H1 (cell line): Measurements from ENCODE around the gene ZXDB. TPM values are rescaled to one million over a fixed set of nuclear protein-coding genes. Genes with fewer than 3 reads are reported as not detected.

Source experiments
- CTCF ChIA-PET: fragments of 300-600 bp; sonication (Branson Sonifier 250); formaldehyde crosslinking; loops from one replicate; lab custom pipeline; 2021; ENCODE audit not compliant: partially characterized antibody; lab: Charles Lee
- POLR2A ChIA-PET: fragments of 300-600 bp; sonication (Branson Sonifier 250); formaldehyde crosslinking; loops from one replicate; lab custom pipeline; 2021; ENCODE audit warnings: inconsistent platforms; ENCODE audit not compliant: partially characterized antibody; lab: Charles Lee
- DNase-seq, 2 experiments: peaks; one replicate each; pipeline versions ENCODE4 v3.0.0 to v3.0.0-alpha.2; 2010 to 2022; ENCODE audit warnings: low spot score in 2 of 2, low read depth in 1 of 2, mixed read lengths in 1 of 2
- FAIRE-seq: peaks from 2 replicates; lab custom pipeline; 2011; peaks lifted over from hg19 to GRCh38; lab: Jason Lieb, UNC
- H2AFZ ChIP-seq: 2 replicates; pipeline ENCODE4 v1.8.1; 2012; ENCODE audit warnings: low read length, inconsistent platforms
- H2AK5ac ChIP-seq: 2 replicates; pipeline ENCODE4 v1.6.1; 2013; ENCODE audit warnings: low read depth, low read length
- H2BK120ac ChIP-seq: replicated peaks from 2 replicates; pipeline ENCODE3; 2013; ENCODE audit warnings: low read depth, low read length, inconsistent platforms
- H2BK12ac ChIP-seq: 2 replicates; pipeline ENCODE4 v1.6.1; 2013; ENCODE audit warnings: low read depth, low read length
- H2BK15ac ChIP-seq: 2 replicates; pipeline ENCODE4 v1.6.1; 2013; ENCODE audit warnings: low read length
- H2BK20ac ChIP-seq: 2 replicates; pipeline ENCODE4 v1.6.1; 2013; ENCODE audit warnings: low read length
- H2BK5ac ChIP-seq: 2 replicates; pipeline ENCODE4 v1.6.1; 2013; ENCODE audit warnings: low read depth, low read length
- H3K14ac ChIP-seq: 2 replicates; pipeline ENCODE4 v1.6.1; 2013; ENCODE audit warnings: inconsistent platforms; ENCODE audit not compliant: insufficient read length
- H3K18ac ChIP-seq: 2 replicates; pipeline ENCODE4 v1.6.1; 2013; ENCODE audit warnings: low read length; ENCODE audit errors: extremely low read depth
- H3K23ac ChIP-seq: 2 replicates; pipeline ENCODE4 v1.6.1; 2013; ENCODE audit warnings: inconsistent platforms; ENCODE audit not compliant: insufficient read length
- H3K23me2 ChIP-seq: 2 replicates; pipeline ENCODE4 v1.6.1; 2013; ENCODE audit warnings: low read depth, low read length
- H3K27ac ChIP-seq: 2 replicates; pipeline ENCODE4 v1.6.1; 2011; ENCODE audit warnings: low read depth, low read length, inconsistent platforms
- H3K27me3 ChIP-seq, 4 experiments: replicated peaks in 1 of 4; 1 replicate in 1 of 4; 2 replicates in 3 of 4; pipeline versions ENCODE4 v1.6.1 to v1.8.1; 2011 to 2013; ENCODE audit warnings: low read length in 3 of 4, mild to moderate bottlenecking in 3 of 4, inconsistent platforms in 2 of 4, mixed read lengths in 2 of 4, moderate library complexity in 1 of 4; ENCODE audit not compliant: control insufficient read depth in 3 of 4, insufficient read depth in 3 of 4; ENCODE audit errors: extremely low read depth in 1 of 4
- H3K36me3 ChIP-seq, 4 experiments: 2 replicates each; pipeline versions ENCODE4 v1.6.1 to v1.8.1; 2011 to 2013; ENCODE audit warnings: mild to moderate bottlenecking in 4 of 4, low read length in 3 of 4, moderate library complexity in 2 of 4, control low read depth in 1 of 4, inconsistent platforms in 1 of 4; ENCODE audit not compliant: insufficient read depth in 4 of 4, control insufficient read depth in 2 of 4
- H3K4ac ChIP-seq: replicated peaks from 2 replicates; pipeline ENCODE3; 2013; ENCODE audit warnings: low read length, low read depth, mixed read lengths, inconsistent platforms; ENCODE audit not compliant: insufficient read length
- H3K4me1 ChIP-seq, 4 experiments: replicated peaks in 1 of 4; 1 replicate in 1 of 4; 2 replicates in 3 of 4; pipeline versions ENCODE4 v1.6.1 to v1.8.1; 2011 to 2013; ENCODE audit warnings: low read length in 3 of 4, inconsistent platforms in 2 of 4, mixed read lengths in 1 of 4; ENCODE audit not compliant: insufficient read depth in 4 of 4, control insufficient read depth in 3 of 4
- H3K4me2 ChIP-seq, 2 experiments: 2 replicates each; pipeline versions ENCODE4 v1.6.1 to v1.8.1; 2011 to 2013; ENCODE audit warnings: low read depth in 2 of 2, low read length in 2 of 2, control low read depth in 1 of 2, inconsistent platforms in 1 of 2, mild to moderate bottlenecking in 1 of 2; ENCODE audit not compliant: insufficient read depth in 1 of 2
- H3K4me3 ChIP-seq, 4 experiments: fragments of 200-600, 300-600 bp in 1 of 4; sonication (generic), shearing (Covaris generic), sonication (Bioruptor Twin) in 1 of 4; 2 replicates each; pipeline versions ENCODE4 v1.5.1 to v1.8.1; 2011 to 2016; ENCODE audit warnings: low read length in 4 of 4, low read depth in 3 of 4, control low read depth in 2 of 4, inconsistent platforms in 2 of 4, mild to moderate bottlenecking in 2 of 4, mixed read lengths in 1 of 4, moderate library complexity in 1 of 4; ENCODE audit not compliant: insufficient read depth in 2 of 4; ENCODE audit errors: extremely low read depth in 1 of 4
- H3K56ac ChIP-seq: replicated peaks from 2 replicates; pipeline ENCODE3; 2013; ENCODE audit warnings: low read depth, mild to moderate bottlenecking, mixed read lengths, low read length, inconsistent platforms; ENCODE audit not compliant: insufficient read length
- H3K79me1 ChIP-seq: 2 replicates; pipeline ENCODE4 v1.6.1; 2013; ENCODE audit warnings: low read depth, low read length, control low read depth
- H3K79me2 ChIP-seq, 2 experiments: 2 replicates each; pipeline versions ENCODE4 v1.6.1 to v1.8.1; 2012 to 2013; ENCODE audit warnings: low read length in 2 of 2, mild to moderate bottlenecking in 2 of 2, inconsistent platforms in 1 of 2; ENCODE audit not compliant: insufficient read depth in 2 of 2, control insufficient read depth in 1 of 2
- H3K9ac ChIP-seq, 4 experiments: replicated peaks in 1 of 4; 1 replicate in 1 of 4; 2 replicates in 3 of 4; pipeline versions ENCODE4 v1.6.1 to v1.8.1; 2011 to 2013; ENCODE audit warnings: low read depth in 3 of 4, low read length in 3 of 4, control low read depth in 2 of 4, mild to moderate bottlenecking in 2 of 4, moderate library complexity in 2 of 4, inconsistent platforms in 1 of 4; ENCODE audit errors: extremely low read depth in 1 of 4
- H3K9me3 ChIP-seq, 2 experiments: 2 replicates each; pipeline versions ENCODE4 v1.6.1 to v1.8.1; 2012 to 2013; ENCODE audit warnings: mild to moderate bottlenecking in 2 of 2, moderate library complexity in 2 of 2, control low read depth in 1 of 2, inconsistent platforms in 1 of 2, low read depth in 1 of 2, low read length in 1 of 2, mixed read lengths in 1 of 2; ENCODE audit not compliant: insufficient read depth in 2 of 2
- H4K20me1 ChIP-seq, 2 experiments: replicated peaks in 1 of 2; 2 replicates each; pipeline versions ENCODE3 to v1.8.1; 2011 to 2013; ENCODE audit warnings: inconsistent platforms in 2 of 2, low read length in 2 of 2, mild to moderate bottlenecking in 1 of 2; ENCODE audit not compliant: insufficient read depth in 2 of 2, control insufficient read depth in 1 of 2
- H4K5ac ChIP-seq: 2 replicates; pipeline ENCODE4 v1.6.1; 2013; ENCODE audit warnings: low read length, low read depth, mixed read lengths, inconsistent platforms; ENCODE audit not compliant: insufficient read length
- H4K8ac ChIP-seq: 2 replicates; pipeline ENCODE4 v1.8.0; 2013; ENCODE audit warnings: mild to moderate bottlenecking, moderate library complexity, low read length, inconsistent platforms; ENCODE audit not compliant: insufficient read depth; ENCODE audit errors: extremely low read depth
- H4K91ac ChIP-seq: replicated peaks from 2 replicates; pipeline ENCODE3; 2013; ENCODE audit warnings: low read length, mixed read lengths, inconsistent platforms; ENCODE audit not compliant: insufficient read length
- BACH1 ChIP-seq: IDR thresholded peaks from 2 replicates; pipeline ENCODE4 v1.6.1; 2012; ENCODE audit warnings: low read length, improper control_type of control experiment
- CBX8 ChIP-seq: fragments of 300-800, 300-1000 bp; sonication (generic); IDR thresholded peaks from 2 replicates; pipeline ENCODE4 v1.7.1; 2016; ENCODE audit warnings: low read depth, low read length, borderline replicate concordance
- CREB1 ChIP-seq: IDR thresholded peaks from 2 replicates; pipeline ENCODE4 v1.6.1; 2012; ENCODE audit warnings: inconsistent platforms
- JUND ChIP-seq: IDR thresholded peaks from 2 replicates; pipeline ENCODE4 v1.6.1; 2011; ENCODE audit warnings: mild to moderate bottlenecking, improper control_type of control experiment, low read length
- NRF1 ChIP-seq: IDR thresholded peaks from 2 replicates; pipeline ENCODE4 v1.6.1; 2011; ENCODE audit warnings: mild to moderate bottlenecking, low read depth, low read length, improper control_type of control experiment
- POU5F1 ChIP-seq: IDR thresholded peaks from 2 replicates; pipeline ENCODE4 v1.6.1; 2011; ENCODE audit warnings: low read depth, mild to moderate bottlenecking, low read length, moderate library complexity
- WGBS, 2 experiments: shearing (Covaris generic) in 1 of 2; methylation state at CpG; one replicate each; pipeline versions ENCODE4 v1.1.6 to v1.1.7; 2013 to 2015; ENCODE audit warnings: low lambda C conversion rate in 2 of 2, mixed read lengths in 2 of 2, inconsistent platforms in 1 of 2, low coverage in 1 of 2, missing lambda C conversion rate in 1 of 2; ENCODE audit not compliant: insufficient replicate concordance in 2 of 2, insufficient coverage in 1 of 2, insufficient read length in 1 of 2; ENCODE audit errors: extremely low coverage in 1 of 2, missing lambda C conversion rate in 1 of 2; 5-methylcytosine and 5-hydroxymethylcytosine counted together
- polyA plus RNA-seq, 7 experiments: library from polyadenylated mRNA; depleted of rRNA in 3 of 7; stranded (reverse) in 5 of 7; unstranded in 2 of 7; fragments of >200 nt in 5 of 7; fragments of 200-250 nt in 2 of 7; gene quantifications; 1 replicate in 5 of 7; 2 replicates in 1 of 7; 4 replicates in 1 of 7; pipeline versions ENCODE4 v1.2.1 to v1.2.3, GENCODE V29; 2011 to 2013; ENCODE audit warnings: missing spikeins in 2 of 7, mixed read lengths in 2 of 7
- total RNA-seq: library from RNA; stranded (reverse); fragmentation: NEBNext Ultra II Directional; extraction: Animal tissue kit (Norgen Biotek cat#: 25700); gene quantifications from 2 replicates; pipeline ENCODE4 v1.2.1, GENCODE V29; 2021
- TF ChIP-seq, protein P1 (sequence below): IDR thresholded peaks from 2 replicates; pipeline ENCODE4 v1.6.1; 2011; ENCODE audit warnings: low read depth, mild to moderate bottlenecking, low read length; ENCODE audit not compliant: insufficient read depth

Gene ZXDB
- total and polyA plus RNA-seq, 2 of the 8 experiments (the other 6 are each of a cell fraction or from before 2014, with no cell fraction given): 4.0 to 6.7 TPM

DNA sequence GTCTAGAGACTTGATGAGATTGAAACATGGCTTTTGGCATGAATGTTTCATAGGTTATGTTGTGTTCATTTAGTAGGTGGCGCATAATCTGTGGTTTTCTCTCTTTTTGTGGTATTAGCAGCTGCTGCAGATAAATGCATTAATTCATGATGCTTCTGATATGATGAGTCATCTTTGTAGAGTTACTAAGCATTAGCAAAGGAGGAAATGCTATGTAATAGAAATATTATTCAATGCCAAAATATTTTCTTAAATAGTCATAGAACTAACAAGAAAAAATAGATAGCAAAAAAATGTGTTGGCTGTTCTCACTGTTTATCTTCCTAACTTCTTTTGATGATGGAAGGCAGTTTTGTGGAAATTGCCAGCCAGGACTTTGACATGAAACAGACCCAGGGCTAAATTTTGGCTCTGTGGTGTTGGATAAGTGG lies 3.6 kb downstream of the ZXDB start:
- H2AK5ac ChIP-seq: no peak overlapping the region
- H3K27me3 ChIP-seq: no peaks in the 10 kb centered on the region
- no peak overlapping the region for H3K4ac ChIP-seq
- H3K23me2 ChIP-seq: 0 out of 2 replicates have a peak, but pooled peaks cover 3% of the 10 kb centered on the region
- H2AFZ ChIP-seq: no peak overlapping the region
- H3K18ac ChIP-seq: no peak overlapping the region
- H4K91ac ChIP-seq: no peak overlapping the region
- ChIA-PET POLR2A (no interaction called here), CTCF (no interaction called here)
- no peak overlapping the region for H2BK120ac ChIP-seq
- H2BK20ac ChIP-seq: no peak overlapping the region
- H2BK12ac ChIP-seq: no peak overlapping the region
- peaks cover 0 to 2% (median 0%) of the 10 kb centered on the region in 4 experiments; a peak in 2 of 7 replicates for H3K4me1 ChIP-seq
- no peak overlapping the region for H3K56ac ChIP-seq
- no peak overlapping the region for H2BK5ac ChIP-seq
- H3K36me3 ChIP-seq: no peaks in the 10 kb centered on the region
- no peaks in the 10 kb centered on the region for H3K79me1 ChIP-seq
- H3K27ac ChIP-seq: no peak overlapping the region
- H3K4me3 ChIP-seq: peak overlapping the region in 1 of 4 experiments; percentile 49; a peak in 3 of 8 replicates
- H3K79me2 ChIP-seq: peaks cover 0 to 32% of the 10 kb centered on the region in 2 experiments; a peak in 2 of 4 replicates
- no peak overlapping the region for H2BK15ac ChIP-seq
- no peak overlapping the region for H3K23ac ChIP-seq
- no peaks in the 10 kb centered on the region for H3K9me3 ChIP-seq
- H4K8ac ChIP-seq: no peak overlapping the region
- 82% methylated on average over 1 of the region's 1 CpG; no CpG with 5 or more reads in 1 of the 2 experiments for WGBS, 2 experiments
- H3K14ac ChIP-seq: no peak overlapping the region
- DNase-seq (no peak), FAIRE-seq (no peak)
- no peak for TF ChIP-seq JUND
- TF ChIP-seq, protein P1, sequence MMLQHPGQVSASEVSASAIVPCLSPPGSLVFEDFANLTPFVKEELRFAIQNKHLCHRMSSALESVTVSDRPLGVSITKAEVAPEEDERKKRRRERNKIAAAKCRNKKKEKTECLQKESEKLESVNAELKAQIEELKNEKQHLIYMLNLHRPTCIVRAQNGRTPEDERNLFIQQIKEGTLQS: no peak
- TF ChIP-seq CREB1: no peak
- no peak for TF ChIP-seq CBX8
- no peak for TF ChIP-seq BACH1
- no peak for TF ChIP-seq NRF1
- TF ChIP-seq POU5F1: no peak
- H3K4me2 ChIP-seq: peak overlapping the region; percentile 46 to 53
- H4K5ac ChIP-seq: no peak overlapping the region
- H4K20me1 ChIP-seq: no peaks in the 10 kb centered on the region
- no peak overlapping the region for H3K9ac ChIP-seq
